ENCODE data around the gene CNOT8.
"Not testable (repeated sequence)": the region's sequence is repeated elsewhere in the genome, so short reads cannot be mapped to it uniquely, and the experiment has no call there.

DNA sequence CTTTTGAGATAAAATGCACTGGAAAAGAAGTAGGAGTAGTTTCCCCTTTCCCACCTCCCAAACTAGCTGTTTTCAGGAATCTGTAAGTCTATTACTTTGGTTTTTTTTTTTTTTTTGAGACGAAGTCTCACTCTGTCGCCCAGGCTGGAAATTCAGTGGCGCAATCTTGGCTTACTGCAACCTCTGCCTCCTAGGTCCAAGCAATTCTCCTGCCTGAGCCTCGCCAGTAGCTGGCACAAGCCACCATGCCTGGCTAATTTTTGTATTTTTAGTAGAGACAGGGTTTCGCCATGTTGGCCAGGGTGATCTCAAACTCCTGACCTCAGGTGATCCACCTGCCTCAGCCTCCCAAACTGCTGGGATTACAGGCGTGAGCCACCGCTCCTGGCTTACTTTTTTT, 47.2 kb downstream of the CNOT8 start:
- TF ChIP-seq FOXM1 (IDR thresholded peaks at IDR 0.05; ENCODE audit: borderline replicate concordance); HDGF (IDR thresholded peaks at IDR 0.05; ENCODE audit: borderline replicate concordance); FOXK2 (IDR thresholded peaks at IDR 0.05); SUZ12 (IDR thresholded peaks at IDR 0.05); FOXA1 (IDR thresholded peaks at IDR 0.05); CTBP1 (IDR thresholded peaks at IDR 0.05; ENCODE audit: borderline replicate concordance); NFRKB (IDR thresholded peaks at IDR 0.05); SP1 (IDR thresholded peaks at IDR 0.05); BHLHE40 (IDR thresholded peaks at IDR 0.05; ENCODE audit: borderline replicate concordance); ARNT (IDR thresholded peaks at IDR 0.05); ZNF384 (IDR thresholded peaks at IDR 0.05); TARDBP (IDR thresholded peaks at IDR 0.05): not testable (repeated sequence)
- TF ChIP-seq, protein P1, sequence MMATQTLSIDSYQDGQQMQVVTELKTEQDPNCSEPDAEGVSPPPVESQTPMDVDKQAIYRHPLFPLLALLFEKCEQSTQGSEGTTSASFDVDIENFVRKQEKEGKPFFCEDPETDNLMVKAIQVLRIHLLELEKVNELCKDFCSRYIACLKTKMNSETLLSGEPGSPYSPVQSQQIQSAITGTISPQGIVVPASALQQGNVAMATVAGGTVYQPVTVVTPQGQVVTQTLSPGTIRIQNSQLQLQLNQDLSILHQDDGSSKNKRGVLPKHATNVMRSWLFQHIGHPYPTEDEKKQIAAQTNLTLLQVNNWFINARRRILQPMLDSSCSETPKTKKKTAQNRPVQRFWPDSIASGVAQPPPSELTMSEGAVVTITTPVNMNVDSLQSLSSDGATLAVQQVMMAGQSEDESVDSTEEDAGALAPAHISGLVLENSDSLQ (IDR thresholded peaks at IDR 0.05): not testable (repeated sequence)

Data from HEK293T (cell line).